ENCODE data around the gene DRD4.

DRD4 gene

DNA sequence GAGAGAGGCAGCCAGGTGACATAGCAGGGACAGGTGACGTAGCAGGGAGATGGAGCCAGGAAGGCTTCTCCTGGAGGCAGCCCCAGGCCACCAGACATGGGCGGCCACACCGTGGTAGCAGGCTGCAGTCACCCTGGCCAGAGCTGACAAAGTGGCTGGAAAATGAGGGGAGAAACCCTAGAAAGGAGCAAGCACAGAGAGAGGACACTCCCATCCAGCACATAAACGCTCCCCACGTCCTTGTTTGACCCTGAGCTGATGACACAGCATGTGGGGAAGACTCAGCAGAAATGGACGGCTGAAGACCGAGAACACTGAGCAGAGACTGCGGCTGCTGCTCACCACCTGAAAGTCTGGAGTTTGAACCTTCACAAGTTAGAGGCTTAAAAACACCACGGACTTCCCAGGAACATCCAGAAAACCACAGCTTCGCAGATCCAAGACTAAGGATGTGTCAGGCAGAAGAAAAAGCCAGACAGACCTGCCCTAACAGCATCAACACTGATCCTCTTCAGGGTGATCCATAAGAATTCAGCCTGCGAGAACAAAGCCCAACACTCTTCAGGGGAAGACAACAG is 28.7 kb downstream of the DRD4 start:
- DNase-seq (ENCODE audit: low read depth), result no peak
- TF ChIP-seq, protein P1, sequence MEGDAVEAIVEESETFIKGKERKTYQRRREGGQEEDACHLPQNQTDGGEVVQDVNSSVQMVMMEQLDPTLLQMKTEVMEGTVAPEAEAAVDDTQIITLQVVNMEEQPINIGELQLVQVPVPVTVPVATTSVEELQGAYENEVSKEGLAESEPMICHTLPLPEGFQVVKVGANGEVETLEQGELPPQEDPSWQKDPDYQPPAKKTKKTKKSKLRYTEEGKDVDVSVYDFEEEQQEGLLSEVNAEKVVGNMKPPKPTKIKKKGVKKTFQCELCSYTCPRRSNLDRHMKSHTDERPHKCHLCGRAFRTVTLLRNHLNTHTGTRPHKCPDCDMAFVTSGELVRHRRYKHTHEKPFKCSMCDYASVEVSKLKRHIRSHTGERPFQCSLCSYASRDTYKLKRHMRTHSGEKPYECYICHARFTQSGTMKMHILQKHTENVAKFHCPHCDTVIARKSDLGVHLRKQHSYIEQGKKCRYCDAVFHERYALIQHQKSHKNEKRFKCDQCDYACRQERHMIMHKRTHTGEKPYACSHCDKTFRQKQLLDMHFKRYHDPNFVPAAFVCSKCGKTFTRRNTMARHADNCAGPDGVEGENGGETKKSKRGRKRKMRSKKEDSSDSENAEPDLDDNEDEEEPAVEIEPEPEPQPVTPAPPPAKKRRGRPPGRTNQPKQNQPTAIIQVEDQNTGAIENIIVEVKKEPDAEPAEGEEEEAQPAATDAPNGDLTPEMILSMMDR (conservative IDR thresholded peaks at IDR 0.05; ENCODE audit: low read depth, low read length), result no peak
- no peak overlapping the region for H3K4me3 ChIP-seq (ENCODE audit: low read length)

DNA sequence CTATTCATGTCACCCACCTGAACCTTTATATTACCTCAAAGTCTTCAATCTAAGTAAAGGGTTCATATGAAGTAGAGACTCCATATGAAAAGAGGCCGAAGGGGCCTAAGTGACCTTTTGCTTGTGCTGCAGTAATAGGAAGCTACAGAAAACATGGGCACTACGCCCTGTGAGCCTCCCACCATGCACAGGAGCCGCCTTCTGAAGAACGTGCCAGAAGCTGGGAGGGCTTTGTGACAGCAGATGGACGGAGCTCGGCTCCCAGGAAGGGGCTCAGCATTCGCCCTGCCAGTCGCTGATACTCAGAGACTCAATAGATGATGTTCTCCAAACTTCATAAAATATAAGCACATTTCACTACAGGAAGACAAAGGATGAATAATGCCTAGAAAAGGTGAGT is 36.8 kb downstream of the DRD4 start:
- TF ChIP-seq, protein P1 (conservative IDR thresholded peaks at IDR 0.05; ENCODE audit: low read depth, low read length), result no peak
- DNase-seq (ENCODE audit: low read depth), result no peak
- no peak overlapping the region for H3K4me3 ChIP-seq (ENCODE audit: low read length)

DNA sequence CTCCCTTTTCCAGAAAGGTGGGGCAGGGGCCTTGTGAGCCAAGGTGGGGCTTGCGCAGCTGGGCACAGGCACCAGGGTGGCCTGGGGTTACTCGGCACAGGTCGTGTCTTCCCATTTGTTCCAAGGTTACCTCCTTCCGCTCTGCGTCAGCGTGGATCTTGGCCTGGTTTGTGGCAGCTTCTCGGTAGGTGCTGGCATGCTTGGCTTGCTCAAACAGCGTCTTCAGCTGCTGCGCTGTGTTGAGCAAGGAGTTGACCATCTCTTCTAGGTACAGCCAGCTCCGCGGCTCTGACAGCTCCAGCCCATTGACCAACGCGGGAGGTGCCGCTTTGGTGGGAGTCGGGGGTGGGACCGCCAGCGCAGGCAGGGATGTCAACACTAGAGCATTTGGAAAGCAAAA is 37.3 kb downstream of the DRD4 start:
- no peak overlapping the region for H3K4me3 ChIP-seq (ENCODE audit: low read length)
- DNase-seq (ENCODE audit: low read depth), result no peak
- TF ChIP-seq, protein P1 (conservative IDR thresholded peaks at IDR 0.05; ENCODE audit: low read depth, low read length), result no peak

DNA sequence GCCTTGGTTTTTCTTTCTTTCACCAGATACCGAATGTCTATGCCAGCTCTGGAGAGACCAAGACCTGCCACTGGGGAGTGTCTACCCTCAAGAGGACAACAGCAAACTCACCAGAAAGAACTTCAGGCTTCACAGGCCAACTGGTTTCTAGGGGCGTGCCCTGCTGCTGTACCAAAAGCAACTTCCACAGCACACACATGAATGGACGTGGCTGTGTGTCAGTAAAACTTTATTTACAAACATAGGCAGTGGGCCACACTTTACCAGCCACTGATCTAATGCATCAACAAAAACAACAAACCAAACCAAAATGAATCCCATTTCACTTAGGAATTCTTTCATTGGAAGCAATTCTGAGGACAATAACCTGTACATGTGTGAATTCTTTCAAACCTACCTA is 41.2 kb downstream of the DRD4 start:
- H3K4me3 ChIP-seq (ENCODE audit: low read length), result no peak overlapping the region
- TF ChIP-seq, protein P1 (conservative IDR thresholded peaks at IDR 0.05; ENCODE audit: low read depth, low read length), result no peak
- no peak for DNase-seq (ENCODE audit: low read depth)

DNA sequence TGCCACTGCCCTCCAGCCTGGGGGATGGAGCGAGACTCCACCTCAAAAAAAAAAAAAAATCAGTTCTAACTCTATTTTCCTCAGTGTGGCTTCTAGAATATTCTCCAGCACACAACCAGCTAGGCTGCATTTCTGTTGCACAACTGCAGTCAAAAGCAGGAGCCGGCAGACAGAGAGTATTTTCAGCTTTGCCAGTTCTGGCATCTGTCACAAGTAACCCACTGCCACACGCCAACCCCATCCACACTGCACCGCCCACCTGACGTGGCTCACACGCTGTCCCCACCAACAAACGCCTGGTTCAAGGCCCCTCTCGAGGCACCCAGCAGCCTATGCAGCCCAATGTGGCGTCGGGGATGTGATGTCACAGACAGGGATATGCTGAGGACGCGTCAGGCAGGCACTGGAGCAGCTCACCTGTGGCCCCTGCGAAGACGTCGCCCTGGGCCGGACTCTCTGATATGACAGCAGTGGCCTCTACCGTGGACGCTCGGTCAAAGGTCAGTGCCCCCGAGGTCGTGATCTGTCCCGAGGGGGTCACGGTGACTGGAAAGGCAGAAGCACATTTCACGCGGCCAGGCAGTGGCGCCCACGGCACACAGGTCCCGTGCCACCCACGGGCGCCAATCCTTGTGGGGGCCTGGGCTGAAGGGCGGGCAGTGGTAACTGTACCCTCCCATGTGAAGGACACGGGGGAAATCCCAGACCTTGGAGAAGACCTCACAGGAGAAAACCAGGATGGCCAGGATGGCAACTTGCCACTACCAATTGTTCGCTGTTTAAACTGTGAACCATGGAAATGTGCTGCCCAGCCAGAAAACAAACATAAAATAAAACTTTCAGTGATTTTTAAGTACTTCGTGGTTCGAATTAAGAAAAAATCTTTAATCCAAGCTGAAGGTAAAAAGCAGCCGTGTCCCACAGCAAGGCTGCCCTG is 42.5 kb downstream of the DRD4 start:
- no peak for DNase-seq (ENCODE audit: low read depth)
- no peak overlapping the region for H3K4me3 ChIP-seq (ENCODE audit: low read length)
- TF ChIP-seq, protein P1 (conservative IDR thresholded peaks at IDR 0.05; ENCODE audit: low read depth, low read length), result no peak

DNA sequence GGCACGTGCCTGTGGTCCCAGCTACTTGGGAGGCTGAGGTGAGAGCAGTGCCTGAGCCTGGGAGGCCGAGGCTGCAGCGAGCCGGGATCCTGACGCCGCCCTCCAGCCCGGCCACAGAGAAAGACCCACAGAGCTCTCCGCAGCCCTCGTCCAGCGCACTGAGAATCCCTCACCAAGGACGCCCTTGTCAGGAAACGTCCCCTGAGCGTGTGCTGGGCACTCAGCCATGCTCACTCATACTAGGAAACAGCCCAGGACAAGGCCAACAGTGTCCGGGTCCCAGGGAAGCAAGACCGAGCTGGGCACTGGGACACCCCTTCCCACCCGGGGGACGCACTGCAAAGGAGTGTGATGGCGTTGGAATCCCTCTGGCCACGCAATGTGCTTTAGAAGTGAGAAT is 43.4 kb downstream of the DRD4 start:
- no peak overlapping the region for H3K4me3 ChIP-seq (ENCODE audit: low read length)
- TF ChIP-seq, protein P1 (conservative IDR thresholded peaks at IDR 0.05; ENCODE audit: low read depth, low read length), result no peak
- DNase-seq (ENCODE audit: low read depth), result no peak

DNA sequence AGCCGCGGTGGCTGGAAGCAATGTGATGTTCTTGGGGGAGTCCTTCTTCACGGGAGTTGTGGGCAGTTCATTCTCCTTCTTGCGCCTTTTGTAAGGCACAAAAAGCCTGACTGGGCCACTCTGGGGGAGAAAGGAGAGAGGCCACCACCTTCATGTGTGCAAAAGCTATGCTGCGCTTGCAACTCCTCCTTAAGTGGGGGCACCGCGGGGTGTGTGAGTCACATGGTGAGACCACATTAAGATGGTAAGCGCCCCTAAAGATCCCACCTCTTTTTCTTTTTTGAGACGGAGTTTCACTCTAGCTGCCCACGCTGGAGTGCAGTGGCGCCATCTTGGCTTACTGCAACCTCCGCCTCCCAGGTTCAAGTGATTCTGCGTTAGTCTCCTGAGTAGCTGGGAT is 43.9 kb downstream of the DRD4 start:
- TF ChIP-seq, protein P1 (conservative IDR thresholded peaks at IDR 0.05; ENCODE audit: low read depth, low read length), result no peak
- no peak for DNase-seq (ENCODE audit: low read depth)
- H3K4me3 ChIP-seq (ENCODE audit: low read length), result no peak overlapping the region
